GM20431 (cell line): ENCODE data around the gene CPED1.
"Not testable (repeated sequence)": the region's sequence is repeated elsewhere in the genome, so short reads cannot be mapped to it uniquely, and the experiment has no call there.

Source experiments
- in situ Hi-C: fragments of 300-500 bp; cut with MseI, MboI; formaldehyde crosslinking; loops from one replicate; pipeline ENCODE4 v1.15.0; 2020; ENCODE audit warnings: low sequenced_read_pairs; ENCODE audit not compliant: unreplicated experiment

Gene CPED1

DNA sequence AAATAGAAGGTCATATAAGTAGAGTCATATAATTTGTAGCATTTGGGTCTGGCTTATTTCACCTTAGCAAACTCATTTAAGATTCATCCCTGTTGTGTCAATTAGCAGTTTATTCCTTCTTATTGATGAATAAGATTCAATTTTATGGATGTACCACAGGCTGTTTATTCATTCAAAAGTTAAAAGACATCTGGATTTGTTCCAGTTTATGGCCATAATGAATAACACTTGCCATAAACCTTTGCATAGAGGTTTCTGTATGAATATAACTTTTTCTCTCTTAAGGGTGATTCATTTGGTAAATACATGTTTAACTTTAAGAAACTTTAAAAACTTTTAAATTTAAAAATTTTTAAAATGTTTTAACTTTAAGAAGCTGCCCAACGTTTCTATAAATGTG lies 66.4 kb downstream of the CPED1 start:
- in situ Hi-C loops: no loop called here

GRCh38 chr7:121057878-121058277 lies 69.4 kb downstream of the CPED1 start:
- in situ Hi-C loops: no loop called here

DNA sequence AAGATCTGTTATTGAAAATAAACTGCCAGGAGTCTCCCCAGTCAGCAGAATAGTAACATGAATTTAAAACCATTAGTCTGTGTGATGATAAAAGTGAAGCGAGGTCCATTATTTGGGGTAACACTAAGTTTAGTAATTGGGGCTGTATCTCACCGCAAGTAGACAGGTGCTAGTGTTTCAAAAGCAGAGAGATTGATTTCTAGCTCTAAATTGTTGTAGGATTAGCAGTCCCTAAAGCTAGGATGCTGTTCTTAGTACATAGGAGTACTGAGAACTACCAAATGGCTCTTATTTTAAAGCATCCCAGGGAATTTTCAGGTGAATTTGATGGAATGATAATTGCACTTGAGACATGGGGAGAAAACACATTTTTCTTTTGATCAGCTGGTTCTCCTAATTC lies 70.5 kb downstream of the CPED1 start:
- in situ Hi-C loops: no loop called here

DNA sequence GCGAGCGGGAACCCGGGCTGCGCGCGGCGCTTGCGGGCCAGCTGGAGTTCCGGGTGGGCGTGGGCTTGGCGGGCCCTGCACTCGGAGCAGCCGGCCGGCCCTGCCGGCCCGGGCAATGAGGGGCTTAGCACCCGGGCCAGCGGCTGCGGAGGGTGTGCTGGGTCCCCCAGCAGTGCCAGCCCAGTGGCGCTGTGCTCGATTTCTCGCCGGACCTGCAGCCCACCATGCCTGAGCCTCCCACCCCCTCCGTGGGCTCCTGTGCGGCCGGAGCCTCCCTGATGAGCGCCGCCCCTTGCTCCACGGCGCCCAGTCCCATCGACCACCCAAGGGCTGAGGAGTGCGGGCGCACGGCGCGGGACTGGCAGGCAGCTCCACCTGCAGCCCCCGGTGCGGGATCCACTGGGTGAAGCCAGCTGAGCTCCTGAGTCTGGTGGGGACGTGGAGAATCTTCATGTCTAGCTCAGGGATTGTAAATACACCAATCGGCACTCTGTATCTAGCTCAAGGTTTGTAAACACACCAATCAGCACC lies 71.5 kb downstream of the CPED1 start:
- in situ Hi-C loops: not testable (repeated sequence)

DNA sequence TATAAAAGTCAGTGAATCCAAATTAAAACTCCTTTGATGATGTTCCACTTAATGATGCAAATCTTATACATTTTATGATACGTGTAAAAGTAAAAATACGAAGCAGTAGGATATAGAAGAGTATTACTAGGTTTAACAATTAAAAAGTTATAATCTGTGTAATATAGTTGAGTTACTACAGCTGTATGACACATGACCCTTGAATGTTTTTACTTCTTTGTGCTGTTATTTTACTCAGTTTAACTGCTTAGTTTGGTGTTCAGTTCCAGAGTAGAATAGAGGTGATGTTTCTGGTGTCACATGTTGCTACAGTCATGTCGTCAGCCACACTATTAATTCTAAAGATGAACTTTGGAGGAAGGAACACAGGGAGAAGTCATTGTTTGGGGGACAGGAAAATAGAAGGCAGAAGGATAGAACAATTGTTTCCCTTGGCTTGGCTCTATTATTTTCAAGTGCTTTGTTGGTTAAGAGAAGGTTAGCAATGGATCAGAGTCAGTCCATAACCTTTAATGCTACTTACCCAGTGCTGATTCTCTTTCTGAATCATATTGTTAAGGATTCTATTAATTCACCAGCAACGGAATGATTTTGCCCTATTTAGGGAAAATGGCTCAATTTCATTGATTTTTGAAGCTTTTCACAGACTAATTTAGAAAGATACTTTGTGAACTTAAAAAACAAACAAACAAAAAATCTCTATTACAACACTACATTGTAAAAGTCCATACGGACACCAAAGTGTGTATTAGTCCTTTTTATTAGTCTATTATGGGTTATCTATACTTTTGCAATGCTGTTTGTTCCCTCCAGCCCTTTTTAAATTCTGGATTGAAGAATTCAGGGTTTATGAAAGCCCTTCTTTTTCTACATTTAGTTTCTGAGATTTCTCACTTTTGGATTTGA lies 73.4 kb downstream of the CPED1 start:
- in situ Hi-C loops: no loop called here

- in situ Hi-C loops: no loop called here
Measured at GRCh38 chr7:121062671-121063279, 74.3 kb downstream of the CPED1 start.

GRCh38 chr7:121067717-121068116 lies 79.2 kb downstream of the CPED1 start:
- in situ Hi-C loops: not testable (repeated sequence)

GRCh38 chr7:121069346-121070100 lies 81.0 kb downstream of the CPED1 start:
- in situ Hi-C loops: no loop called here

DNA sequence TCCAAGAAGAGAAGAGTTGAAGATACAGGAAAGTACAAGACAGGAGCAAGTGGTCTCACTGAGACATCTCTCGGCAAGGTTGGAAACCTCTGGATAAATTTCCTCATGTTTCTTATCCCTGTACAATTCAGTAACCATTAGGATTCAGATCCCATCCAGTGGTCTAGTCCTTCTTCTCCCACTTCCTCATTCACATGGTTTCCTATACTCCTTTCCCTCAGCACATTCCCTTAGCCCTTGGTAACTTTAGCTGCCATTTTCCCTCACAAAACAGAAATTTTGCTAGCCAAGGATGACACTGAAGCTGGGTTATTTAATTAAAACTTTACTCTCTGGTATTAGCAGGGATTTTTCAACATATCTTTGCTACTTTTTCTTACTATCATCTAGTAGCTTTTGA lies 82.6 kb downstream of the CPED1 start:
- in situ Hi-C loops: no loop called here

- in situ Hi-C loops: no loop called here
Measured at GRCh38 chr7:121071662-121072061, 83.2 kb downstream of the CPED1 start.

DNA sequence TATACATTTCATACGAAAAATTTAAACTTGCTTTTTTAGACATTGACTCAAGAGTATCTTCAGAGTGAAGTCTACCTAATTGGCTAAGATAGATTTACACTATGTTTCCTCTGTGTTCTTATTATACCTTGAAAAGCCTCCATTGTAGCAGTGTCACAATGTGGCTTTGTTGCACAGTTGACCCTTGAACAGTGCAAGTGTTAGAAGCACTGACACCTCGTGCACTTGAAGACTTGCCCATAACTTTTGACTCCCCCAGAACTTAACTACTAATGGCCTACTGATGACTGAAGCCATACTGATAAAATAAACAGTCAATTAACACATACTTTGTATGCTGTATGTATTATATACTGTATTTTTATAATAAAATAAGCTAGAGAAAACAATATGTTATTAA lies 84.3 kb downstream of the CPED1 start:
- in situ Hi-C loops: no loop called here

- in situ Hi-C loops: no loop called here
Measured at GRCh38 chr7:121073463-121074099, 85.1 kb downstream of the CPED1 start.

GRCh38 chr7:121075424-121075841 lies 86.9 kb downstream of the CPED1 start:
- in situ Hi-C loops: loop anchor here (25.0 kb wide), 1 partner anchor 88 kb away; the partner anchor contains the start of gene CPED1

DNA sequence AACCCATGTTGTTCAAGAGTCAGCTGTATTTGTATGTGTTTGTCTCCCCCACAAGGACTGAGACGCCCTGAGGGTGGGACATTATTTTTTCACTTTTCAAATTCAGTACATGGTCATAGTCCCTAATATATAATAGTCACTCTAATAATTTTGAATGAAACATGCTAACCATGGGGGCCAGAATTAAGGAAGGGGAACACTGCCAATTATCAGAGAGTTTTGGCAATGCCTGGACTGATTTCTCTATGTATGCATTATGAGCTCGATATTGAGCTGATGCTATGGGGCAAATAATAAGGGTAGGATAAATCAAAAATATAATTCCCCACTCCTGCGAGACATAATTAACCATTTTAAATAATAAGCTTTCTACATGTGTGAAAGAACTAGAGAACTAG lies 87.4 kb downstream of the CPED1 start:
- in situ Hi-C loops: loop anchor here (25.0 kb wide), 1 partner anchor 89 kb away; the partner anchor contains the start of gene CPED1

DNA sequence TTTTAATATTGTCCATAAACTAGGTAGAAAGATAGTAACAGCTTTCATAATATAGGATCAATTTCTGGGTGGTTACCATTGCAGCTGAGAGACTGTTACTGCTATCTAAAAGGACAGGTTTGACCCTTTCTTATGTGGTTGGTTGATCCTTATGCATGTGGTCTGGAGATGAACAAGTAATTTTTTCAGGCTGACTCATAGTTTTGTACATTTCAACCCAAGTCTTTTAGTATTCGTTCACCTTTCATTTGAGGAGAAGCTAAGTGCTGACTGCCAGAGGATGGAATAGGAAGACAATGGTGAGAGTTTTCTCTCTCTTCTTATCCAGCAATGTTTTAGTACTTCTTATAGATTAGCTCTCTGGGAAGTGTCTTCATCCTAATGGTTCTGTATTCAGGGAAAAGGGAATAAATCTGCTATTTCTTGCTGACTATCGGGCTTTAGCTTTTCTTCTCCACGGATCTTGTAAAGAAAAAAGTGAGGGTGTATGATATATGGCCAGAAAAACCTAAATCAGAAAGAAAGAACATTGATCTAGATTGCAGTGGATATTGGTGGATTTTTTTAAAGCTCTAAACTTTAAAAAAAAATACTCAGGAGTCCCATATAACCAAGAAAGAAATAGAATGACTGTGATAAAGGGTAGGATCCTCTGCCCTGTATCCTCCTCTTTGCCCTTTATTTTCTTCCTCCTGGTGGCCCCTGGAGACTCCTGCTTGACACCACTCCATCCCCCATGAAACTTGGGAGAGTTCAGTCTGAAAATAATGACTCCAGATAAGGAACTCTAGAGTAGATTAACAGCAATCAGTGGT lies 88.0 kb downstream of the CPED1 start:
- in situ Hi-C loops: loop anchor here (25.0 kb wide), 1 partner anchor 89 kb away; the partner anchor contains the start of gene CPED1

DNA sequence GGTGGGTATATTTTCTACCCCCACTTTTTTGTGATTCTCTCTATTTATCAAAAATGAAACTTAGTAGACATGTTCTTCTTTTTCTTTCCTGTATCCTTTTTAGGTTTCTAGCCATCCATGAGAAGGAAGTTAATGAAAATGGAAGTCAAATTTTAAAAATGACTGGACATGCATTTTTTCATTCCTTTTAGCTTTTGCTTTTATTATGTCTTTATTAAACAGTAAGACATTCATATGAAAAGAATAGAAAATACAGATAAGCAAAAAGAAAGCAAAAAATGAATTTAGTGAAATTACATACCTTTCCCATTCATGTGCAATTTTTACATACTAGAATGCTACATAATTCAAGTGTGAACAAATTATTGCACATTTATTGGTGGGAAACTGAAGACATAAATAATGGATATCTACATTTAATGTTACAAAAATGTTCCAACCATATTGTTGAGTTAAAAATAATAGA lies 88.7 kb downstream of the CPED1 start:
- in situ Hi-C loops: loop anchor here (25.0 kb wide), 1 partner anchor 90 kb away; the partner anchor contains the start of gene CPED1

DNA sequence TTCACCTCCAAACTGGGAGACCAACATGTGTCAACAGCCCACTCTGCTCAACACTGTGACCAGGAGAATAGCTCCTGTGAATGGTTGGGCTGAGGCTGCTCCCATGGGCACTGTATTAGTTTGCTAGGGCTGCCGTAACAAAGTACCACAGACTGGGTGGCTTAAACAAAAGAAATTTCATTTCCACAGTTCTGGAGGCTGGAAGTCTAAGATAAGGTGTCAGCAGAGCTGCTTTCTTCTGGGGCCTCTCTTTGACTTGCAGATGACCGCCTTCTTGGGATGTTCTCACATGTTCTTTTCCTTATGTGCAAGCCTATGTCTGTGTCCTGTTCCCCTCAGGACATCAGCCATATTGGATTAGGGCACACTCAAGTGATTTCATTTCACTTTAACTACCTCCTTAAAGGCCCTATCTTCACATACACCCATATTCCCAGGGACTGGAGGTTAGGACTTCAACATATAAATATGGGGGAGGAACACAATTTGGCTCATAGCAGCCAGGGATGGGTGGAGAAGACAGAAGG lies 90.3 kb downstream of the CPED1 start:
- in situ Hi-C loops: loop anchor here (25.0 kb wide), 1 partner anchor 91 kb away; the partner anchor contains the start of gene CPED1

GRCh38 chr7:121079425-121080169 lies 91.1 kb downstream of the CPED1 start:
- in situ Hi-C loops: loop anchor here (25.0 kb wide), 1 partner anchor 92 kb away; the partner anchor contains the start of gene CPED1
